HepG2 (cell line): ENCODE results near the gene ARFGAP3. TPM values are rescaled to one million over a fixed set of nuclear protein-coding genes. Genes with fewer than 3 reads are reported as not detected.

Experiments
- ATF7 ChIP-seq, 2 experiments: fragments of 450-650 bp in 1 of 2; sonication (generic) in 1 of 2; formaldehyde crosslinking in 1 of 2; IDR thresholded peaks; 2 replicates each; pipeline versions ENCODE4 v1.4.0 to v1.6.1; 2016 to 2020; ENCODE audit warnings: antibody characterized with exemption in 1 of 2, mild to moderate bottlenecking in 1 of 2, missing genetic modification reagents in 1 of 2
- FOXA1 ChIP-seq, 2 experiments: fragments of 450-650 bp in 1 of 2; sonication (generic) in 1 of 2; formaldehyde crosslinking in 1 of 2; IDR thresholded peaks; 2 replicates each; pipeline versions ENCODE4 v1.4.0 to v1.6.1; 2016 to 2020; ENCODE audit warnings: missing genetic modification reagents in 1 of 2
- HOXA5 ChIP-seq: sonication (generic); formaldehyde crosslinking; IDR thresholded peaks from 2 replicates; pipeline ENCODE4 v1.4.0; 2020; ENCODE audit warnings: missing genetic modification reagents
- KDM2A ChIP-seq: sonication (generic); formaldehyde crosslinking; IDR thresholded peaks from 2 replicates; pipeline ENCODE4 v1.4.0; 2020; ENCODE audit warnings: low read depth, missing genetic modification reagents, borderline replicate concordance
- KDM5B ChIP-seq: sonication (generic); formaldehyde crosslinking; IDR thresholded peaks from 2 replicates; pipeline ENCODE4 v1.4.0; 2020; ENCODE audit warnings: missing genetic modification reagents, mild to moderate bottlenecking, borderline replicate concordance
- KLF9 ChIP-seq: IDR thresholded peaks from 2 replicates; pipeline ENCODE4 v1.6.1; 2016; ENCODE audit warnings: low read depth
- SATB2 ChIP-seq: sonication (generic); formaldehyde crosslinking; IDR thresholded peaks from 2 replicates; pipeline ENCODE4 v1.5.0; 2020; ENCODE audit warnings: missing genetic modification reagents
- ZNF382 ChIP-seq: sonication (generic); formaldehyde crosslinking; IDR thresholded peaks from 2 replicates; pipeline ENCODE4 v1.5.0; 2020; ENCODE audit warnings: missing genetic modification reagents, mild to moderate bottlenecking, borderline replicate concordance
- ZNF547 ChIP-seq: sonication (generic); formaldehyde crosslinking; IDR thresholded peaks from 2 replicates; pipeline ENCODE4 v1.5.1; 2020; ENCODE audit warnings: mild to moderate bottlenecking, missing genetic modification reagents
- polyA plus RNA-seq, 8 experiments: library from polyadenylated mRNA; depleted of rRNA in 3 of 8; stranded (reverse) in 7 of 8; unstranded in 1 of 8; fragments of >200 nt; fragmentation: Illumina TruSeq in 4 of 8; extraction: Trizol in 4 of 8; gene quantifications; 2 replicates each; pipeline versions ENCODE4 v1.2.1 to v1.2.3, GENCODE V29; 2011 to 2016; ENCODE audit warnings: low read depth in 4 of 8, missing spikeins in 1 of 8, mixed read lengths in 1 of 8; ENCODE audit not compliant: insufficient read depth in 1 of 8
- total RNA-seq, 5 experiments: library from RNA; depleted of rRNA; stranded (reverse); fragments of >200 nt; fragmentation: Illumina TruSeq; extraction: Trizol; gene quantifications; 2 replicates each; pipeline ENCODE4 v1.2.3, GENCODE V29; 2016; ENCODE audit warnings: low read depth in 1 of 5
- TF ChIP-seq, protein P1 (sequence below): sonication (generic); formaldehyde crosslinking; IDR thresholded peaks from 2 replicates; pipeline ENCODE4 v1.4.0; 2020; ENCODE audit warnings: missing genetic modification reagents
- TF ChIP-seq, protein P2 (sequence below): sonication (generic); formaldehyde crosslinking; IDR thresholded peaks from 2 replicates; pipeline ENCODE4 v1.5.1; 2020; ENCODE audit warnings: mild to moderate bottlenecking, missing genetic modification reagents, borderline replicate concordance
- TF ChIP-seq, protein P3 (sequence below): sonication (generic); formaldehyde crosslinking; IDR thresholded peaks from 2 replicates; pipeline ENCODE4 v1.5.1; 2020; ENCODE audit warnings: missing genetic modification reagents, mild to moderate bottlenecking, borderline replicate concordance
- TF ChIP-seq, protein P4 (sequence below): sonication (generic); formaldehyde crosslinking; IDR thresholded peaks from 2 replicates; pipeline ENCODE4 v1.5.0; 2020; ENCODE audit warnings: mild to moderate bottlenecking, missing genetic modification reagents
- TF ChIP-seq, protein P5 (sequence below): IDR thresholded peaks from 2 replicates; pipeline ENCODE4 v1.4.0; 2020; ENCODE audit warnings: mild to moderate bottlenecking, missing genetic modification reagents

ARFGAP3 gene
- total and polyA plus RNA-seq, 2 of the 13 experiments (the other 11 are each of a cell fraction or from before 2014, with no cell fraction given) = 41.7 to 61.6 TPM

DNA sequence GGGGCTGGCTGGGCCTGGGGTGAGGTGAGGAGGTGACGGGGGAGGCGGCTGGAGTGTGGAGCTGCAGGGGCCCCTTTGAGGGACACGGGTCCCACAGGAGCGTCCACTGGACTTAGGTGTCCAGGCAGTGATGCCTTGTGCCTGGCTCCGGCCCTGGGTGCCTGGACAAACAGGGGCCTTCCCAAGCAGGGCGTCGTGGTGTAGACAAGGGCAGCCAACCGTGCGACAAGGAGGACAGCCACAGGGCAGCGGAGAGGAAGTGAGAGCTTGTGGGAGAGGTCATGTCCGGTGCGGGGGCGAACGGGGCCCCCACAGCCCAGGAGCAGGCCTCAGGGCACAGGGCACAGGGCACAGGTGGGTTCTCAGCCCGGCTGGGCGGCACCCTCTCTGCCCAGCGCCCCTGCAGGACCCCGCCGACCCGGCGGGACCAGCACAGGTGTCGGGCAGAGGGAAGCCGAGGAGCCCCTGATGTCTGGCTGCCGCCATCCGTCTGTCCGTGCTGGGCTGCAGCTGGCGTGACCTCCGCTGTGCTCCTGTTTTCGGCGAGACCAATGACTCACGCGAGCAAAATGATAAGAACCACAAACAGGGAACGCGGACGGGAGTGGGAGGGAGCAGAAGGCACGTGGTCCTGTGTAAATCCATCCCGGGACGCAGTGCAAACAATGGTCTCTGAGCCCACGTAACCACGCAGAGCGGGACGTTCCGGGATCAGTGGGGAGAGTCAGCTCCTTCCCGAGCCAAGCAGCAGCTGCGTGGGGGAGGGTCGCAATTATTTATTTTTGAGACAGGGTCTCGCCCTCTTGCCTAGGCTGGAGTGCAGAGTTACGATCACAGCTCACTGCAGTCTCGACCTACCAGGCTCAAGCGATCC lies 87.3 kb downstream of the ARFGAP3 start (continued):
- TF ChIP-seq, protein P1, sequence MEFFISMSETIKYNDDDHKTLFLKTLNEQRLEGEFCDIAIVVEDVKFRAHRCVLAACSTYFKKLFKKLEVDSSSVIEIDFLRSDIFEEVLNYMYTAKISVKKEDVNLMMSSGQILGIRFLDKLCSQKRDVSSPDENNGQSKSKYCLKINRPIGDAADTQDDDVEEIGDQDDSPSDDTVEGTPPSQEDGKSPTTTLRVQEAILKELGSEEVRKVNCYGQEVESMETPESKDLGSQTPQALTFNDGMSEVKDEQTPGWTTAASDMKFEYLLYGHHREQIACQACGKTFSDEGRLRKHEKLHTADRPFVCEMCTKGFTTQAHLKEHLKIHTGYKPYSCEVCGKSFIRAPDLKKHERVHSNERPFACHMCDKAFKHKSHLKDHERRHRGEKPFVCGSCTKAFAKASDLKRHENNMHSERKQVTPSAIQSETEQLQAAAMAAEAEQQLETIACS = no peak
- TF ChIP-seq, protein P2, sequence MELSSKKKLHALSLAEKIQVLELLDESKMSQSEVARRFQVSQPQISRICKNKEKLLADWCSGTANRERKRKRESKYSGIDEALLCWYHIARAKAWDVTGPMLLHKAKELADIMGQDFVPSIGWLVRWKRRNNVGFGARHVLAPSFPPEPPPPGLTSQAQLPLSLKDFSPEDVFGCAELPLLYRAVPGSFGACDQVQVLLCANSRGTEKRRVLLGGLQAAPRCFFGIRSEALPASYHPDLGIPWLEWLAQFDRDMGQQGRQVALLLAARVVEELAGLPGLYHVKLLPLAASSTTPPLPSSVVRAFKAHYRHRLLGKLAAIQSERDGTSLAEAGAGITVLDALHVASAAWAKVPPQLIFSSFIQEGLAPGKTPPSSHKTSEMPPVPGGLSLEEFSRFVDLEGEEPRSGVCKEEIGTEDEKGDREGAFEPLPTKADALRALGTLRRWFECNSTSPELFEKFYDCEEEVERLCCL (CRISPR knock-in tag) = no peak
- no peak for TF ChIP-seq ZNF547 (CRISPR knock-in tag)
- peak; percentile 57; the same call in 1 of the 2 replicates for TF ChIP-seq KDM5B
- no peak for TF ChIP-seq FOXA1 (IDR thresholded peaks at IDR 0.05)
- peak; percentile 48; the same call in 1 of the 2 replicates for TF ChIP-seq FOXA1 (CRISPR knock-in tag; IDR thresholded peaks at IDR 0.05)
- peak; percentile 50; the same call in 1 of the 2 replicates for TF ChIP-seq KDM2A (CRISPR knock-in tag)
- TF ChIP-seq HOXA5 (CRISPR knock-in tag) = no peak
- TF ChIP-seq, protein P3, sequence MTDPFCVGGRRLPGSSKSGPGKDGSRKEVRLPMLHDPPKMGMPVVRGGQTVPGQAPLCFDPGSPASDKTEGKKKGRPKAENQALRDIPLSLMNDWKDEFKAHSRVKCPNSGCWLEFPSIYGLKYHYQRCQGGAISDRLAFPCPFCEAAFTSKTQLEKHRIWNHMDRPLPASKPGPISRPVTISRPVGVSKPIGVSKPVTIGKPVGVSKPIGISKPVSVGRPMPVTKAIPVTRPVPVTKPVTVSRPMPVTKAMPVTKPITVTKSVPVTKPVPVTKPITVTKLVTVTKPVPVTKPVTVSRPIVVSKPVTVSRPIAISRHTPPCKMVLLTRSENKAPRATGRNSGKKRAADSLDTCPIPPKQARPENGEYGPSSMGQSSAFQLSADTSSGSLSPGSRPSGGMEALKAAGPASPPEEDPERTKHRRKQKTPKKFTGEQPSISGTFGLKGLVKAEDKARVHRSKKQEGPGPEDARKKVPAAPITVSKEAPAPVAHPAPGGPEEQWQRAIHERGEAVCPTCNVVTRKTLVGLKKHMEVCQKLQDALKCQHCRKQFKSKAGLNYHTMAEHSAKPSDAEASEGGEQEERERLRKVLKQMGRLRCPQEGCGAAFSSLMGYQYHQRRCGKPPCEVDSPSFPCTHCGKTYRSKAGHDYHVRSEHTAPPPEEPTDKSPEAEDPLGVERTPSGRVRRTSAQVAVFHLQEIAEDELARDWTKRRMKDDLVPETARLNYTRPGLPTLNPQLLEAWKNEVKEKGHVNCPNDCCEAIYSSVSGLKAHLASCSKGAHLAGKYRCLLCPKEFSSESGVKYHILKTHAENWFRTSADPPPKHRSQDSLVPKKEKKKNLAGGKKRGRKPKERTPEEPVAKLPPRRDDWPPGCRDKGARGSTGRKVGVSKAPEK (CRISPR knock-in tag) = no peak
- TF ChIP-seq ZNF382 (CRISPR knock-in tag) = no peak
- TF ChIP-seq, protein P4, sequence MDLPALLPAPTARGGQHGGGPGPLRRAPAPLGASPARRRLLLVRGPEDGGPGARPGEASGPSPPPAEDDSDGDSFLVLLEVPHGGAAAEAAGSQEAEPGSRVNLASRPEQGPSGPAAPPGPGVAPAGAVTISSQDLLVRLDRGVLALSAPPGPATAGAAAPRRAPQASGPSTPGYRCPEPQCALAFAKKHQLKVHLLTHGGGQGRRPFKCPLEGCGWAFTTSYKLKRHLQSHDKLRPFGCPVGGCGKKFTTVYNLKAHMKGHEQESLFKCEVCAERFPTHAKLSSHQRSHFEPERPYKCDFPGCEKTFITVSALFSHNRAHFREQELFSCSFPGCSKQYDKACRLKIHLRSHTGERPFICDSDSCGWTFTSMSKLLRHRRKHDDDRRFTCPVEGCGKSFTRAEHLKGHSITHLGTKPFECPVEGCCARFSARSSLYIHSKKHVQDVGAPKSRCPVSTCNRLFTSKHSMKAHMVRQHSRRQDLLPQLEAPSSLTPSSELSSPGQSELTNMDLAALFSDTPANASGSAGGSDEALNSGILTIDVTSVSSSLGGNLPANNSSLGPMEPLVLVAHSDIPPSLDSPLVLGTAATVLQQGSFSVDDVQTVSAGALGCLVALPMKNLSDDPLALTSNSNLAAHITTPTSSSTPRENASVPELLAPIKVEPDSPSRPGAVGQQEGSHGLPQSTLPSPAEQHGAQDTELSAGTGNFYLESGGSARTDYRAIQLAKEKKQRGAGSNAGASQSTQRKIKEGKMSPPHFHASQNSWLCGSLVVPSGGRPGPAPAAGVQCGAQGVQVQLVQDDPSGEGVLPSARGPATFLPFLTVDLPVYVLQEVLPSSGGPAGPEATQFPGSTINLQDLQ (CRISPR knock-in tag) = peak; percentile 20; the same call in 1 of the 2 replicates
- no peak for TF ChIP-seq SATB2 (CRISPR knock-in tag)
- no peak for TF ChIP-seq KLF9
- TF ChIP-seq ATF7 (IDR thresholded peaks at IDR 0.05) = no peak
- no peak for TF ChIP-seq ATF7 (CRISPR knock-in tag; IDR thresholded peaks at IDR 0.05)
- TF ChIP-seq, protein P5, sequence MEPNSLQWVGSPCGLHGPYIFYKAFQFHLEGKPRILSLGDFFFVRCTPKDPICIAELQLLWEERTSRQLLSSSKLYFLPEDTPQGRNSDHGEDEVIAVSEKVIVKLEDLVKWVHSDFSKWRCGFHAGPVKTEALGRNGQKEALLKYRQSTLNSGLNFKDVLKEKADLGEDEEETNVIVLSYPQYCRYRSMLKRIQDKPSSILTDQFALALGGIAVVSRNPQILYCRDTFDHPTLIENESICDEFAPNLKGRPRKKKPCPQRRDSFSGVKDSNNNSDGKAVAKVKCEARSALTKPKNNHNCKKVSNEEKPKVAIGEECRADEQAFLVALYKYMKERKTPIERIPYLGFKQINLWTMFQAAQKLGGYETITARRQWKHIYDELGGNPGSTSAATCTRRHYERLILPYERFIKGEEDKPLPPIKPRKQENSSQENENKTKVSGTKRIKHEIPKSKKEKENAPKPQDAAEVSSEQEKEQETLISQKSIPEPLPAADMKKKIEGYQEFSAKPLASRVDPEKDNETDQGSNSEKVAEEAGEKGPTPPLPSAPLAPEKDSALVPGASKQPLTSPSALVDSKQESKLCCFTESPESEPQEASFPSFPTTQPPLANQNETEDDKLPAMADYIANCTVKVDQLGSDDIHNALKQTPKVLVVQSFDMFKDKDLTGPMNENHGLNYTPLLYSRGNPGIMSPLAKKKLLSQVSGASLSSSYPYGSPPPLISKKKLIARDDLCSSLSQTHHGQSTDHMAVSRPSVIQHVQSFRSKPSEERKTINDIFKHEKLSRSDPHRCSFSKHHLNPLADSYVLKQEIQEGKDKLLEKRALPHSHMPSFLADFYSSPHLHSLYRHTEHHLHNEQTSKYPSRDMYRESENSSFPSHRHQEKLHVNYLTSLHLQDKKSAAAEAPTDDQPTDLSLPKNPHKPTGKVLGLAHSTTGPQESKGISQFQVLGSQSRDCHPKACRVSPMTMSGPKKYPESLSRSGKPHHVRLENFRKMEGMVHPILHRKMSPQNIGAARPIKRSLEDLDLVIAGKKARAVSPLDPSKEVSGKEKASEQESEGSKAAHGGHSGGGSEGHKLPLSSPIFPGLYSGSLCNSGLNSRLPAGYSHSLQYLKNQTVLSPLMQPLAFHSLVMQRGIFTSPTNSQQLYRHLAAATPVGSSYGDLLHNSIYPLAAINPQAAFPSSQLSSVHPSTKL (CRISPR knock-in tag) = peak; percentile 70; the same call in 1 of the 2 replicates
